WTC11 (cell line): Measurements from ENCODE around the gene SULF2. TPM values are rescaled to one million over a fixed set of nuclear protein-coding genes. Genes with fewer than 3 reads are reported as not detected.

ENCODE experiments used
- ATAC-seq: fragments of 200-7000 bp; cut with Tn5 transposase; 2 replicates; pipeline ENCODE4 v1.10.0; 2021; ENCODE audit warnings: mild to moderate bottlenecking, moderate library complexity
- CTCF ChIA-PET: fragments of 300-600 bp; sonication (Branson Sonifier 250); formaldehyde crosslinking; loops from one replicate; lab custom pipeline; 2021; ENCODE audit warnings: antibody characterized with exemption; lab: Charles Lee
- POLR2A ChIA-PET: fragments of 350-600 bp; sonication (Branson Sonifier 250); formaldehyde crosslinking; loops from one replicate; lab custom pipeline; 2021; ENCODE audit warnings: antibody characterized with exemption; lab: Charles Lee
- DNase-seq: peaks from one replicate; pipeline ENCODE4 v3.0.0; 2021; ENCODE audit warnings: low spot score
- H3K27ac Mint-ChIP-seq: 2 replicates; pipeline ENCODE4 v1.8.0; 2021; ENCODE audit warnings: mixed read lengths
- H3K27me3 Mint-ChIP-seq: 2 replicates; pipeline ENCODE4 v1.8.0; 2021; ENCODE audit warnings: low read depth, mild to moderate bottlenecking, moderate library complexity, mixed read lengths
- H3K36me3 Mint-ChIP-seq: 2 replicates; pipeline ENCODE4 v1.8.0; 2021; ENCODE audit warnings: mixed read lengths
- H3K4me1 Mint-ChIP-seq: 2 replicates; pipeline ENCODE4 v1.8.0; 2022; ENCODE audit warnings: mixed read lengths
- H3K4me3 Mint-ChIP-seq: 2 replicates; pipeline ENCODE4 v1.8.0; 2021; ENCODE audit warnings: mild to moderate bottlenecking, moderate library complexity, mixed read lengths
- H3K9me3 Mint-ChIP-seq: 2 replicates; pipeline ENCODE4 v1.8.0; 2021; ENCODE audit warnings: mixed read lengths
- ELF4 ChIP-seq: sonication (generic); formaldehyde crosslinking; IDR thresholded peaks from 2 replicates; pipeline ENCODE4 v1.8.1; 2022; ENCODE audit warnings: low read depth, mild to moderate bottlenecking, moderate library complexity, missing genetic modification reagents
- NFE2L1 ChIP-seq: sonication (generic); formaldehyde crosslinking; IDR thresholded peaks from 2 replicates; pipeline ENCODE4 v1.8.1; 2023; ENCODE audit warnings: missing genetic modification reagents
- NFYB ChIP-seq: sonication (generic); formaldehyde crosslinking; conservative IDR thresholded peaks from 2 replicates; pipeline ENCODE4 v1.8.0; 2022; ENCODE audit warnings: low read depth, missing genetic modification reagents
- NR1H2 ChIP-seq: sonication (generic); formaldehyde crosslinking; IDR thresholded peaks from 2 replicates; pipeline ENCODE4 v1.9.0; 2021; ENCODE audit warnings: mild to moderate bottlenecking, moderate library complexity, missing genetic modification reagents
- NR3C1 ChIP-seq: sonication (generic); formaldehyde crosslinking; conservative IDR thresholded peaks from 2 replicates; pipeline ENCODE4 v1.8.1; 2023; ENCODE audit warnings: low read depth, mild to moderate bottlenecking, missing genetic modification reagents
- PRDM15 ChIP-seq: sonication (generic); formaldehyde crosslinking; IDR thresholded peaks from 2 replicates; pipeline ENCODE4 v1.8.0; 2022; ENCODE audit warnings: missing genetic modification reagents
- SMAD3 ChIP-seq: sonication (generic); formaldehyde crosslinking; IDR thresholded peaks from 2 replicates; pipeline ENCODE4 v1.8.0; 2022; ENCODE audit warnings: missing genetic modification reagents, mild to moderate bottlenecking, borderline replicate concordance
- ZNF121 ChIP-seq: sonication (generic); formaldehyde crosslinking; IDR thresholded peaks from 2 replicates; pipeline ENCODE4 v1.8.0; 2023; ENCODE audit warnings: missing genetic modification reagents
- ZNF232 ChIP-seq: sonication (generic); formaldehyde crosslinking; IDR thresholded peaks from 2 replicates; pipeline ENCODE4 v1.8.0; 2022; ENCODE audit warnings: mild to moderate bottlenecking, missing genetic modification reagents
- ZNF263 ChIP-seq: sonication (generic); formaldehyde crosslinking; IDR thresholded peaks from 2 replicates; pipeline ENCODE4 v1.8.1; 2022; ENCODE audit warnings: low read depth, mild to moderate bottlenecking, moderate library complexity, missing genetic modification reagents
- total RNA-seq: library from RNA; stranded (reverse); gene quantifications from 3 replicates; pipeline ENCODE4 v1.2.3, GENCODE V29; 2021
- TF ChIP-seq, protein P1 (sequence below): sonication (generic); formaldehyde crosslinking; IDR thresholded peaks from 2 replicates; pipeline ENCODE4 v1.8.1; 2023; ENCODE audit warnings: mild to moderate bottlenecking, missing genetic modification reagents, borderline replicate concordance
- TF ChIP-seq, protein P2 (sequence below): sonication (generic); formaldehyde crosslinking; IDR thresholded peaks from 2 replicates; pipeline ENCODE4 v1.8.1; 2022; ENCODE audit warnings: mild to moderate bottlenecking, missing genetic modification reagents, moderate library complexity, borderline replicate concordance
- TF ChIP-seq, protein P3 (sequence below): fragments of 250-450 bp; sonication (Bioruptor Pico); IDR thresholded peaks from 2 replicates; pipeline ENCODE4 v1.9.0; 2021; ENCODE audit warnings: moderate library complexity, mild to moderate bottlenecking, inconsistent platforms, borderline replicate concordance
- TF ChIP-seq, protein P4 (sequence below): sonication (generic); formaldehyde crosslinking; IDR thresholded peaks from 2 replicates; pipeline ENCODE4 v1.8.1; 2023; ENCODE audit warnings: mild to moderate bottlenecking, missing genetic modification reagents, moderate library complexity
- TF ChIP-seq, protein P5 (sequence below): sonication (generic); formaldehyde crosslinking; IDR thresholded peaks from 2 replicates; pipeline ENCODE4 v1.8.0; 2022; ENCODE audit warnings: mild to moderate bottlenecking, missing genetic modification reagents

SULF2 gene
- total RNA-seq, 1 experiment from 2014 or later: 36.0 TPM

DNA sequence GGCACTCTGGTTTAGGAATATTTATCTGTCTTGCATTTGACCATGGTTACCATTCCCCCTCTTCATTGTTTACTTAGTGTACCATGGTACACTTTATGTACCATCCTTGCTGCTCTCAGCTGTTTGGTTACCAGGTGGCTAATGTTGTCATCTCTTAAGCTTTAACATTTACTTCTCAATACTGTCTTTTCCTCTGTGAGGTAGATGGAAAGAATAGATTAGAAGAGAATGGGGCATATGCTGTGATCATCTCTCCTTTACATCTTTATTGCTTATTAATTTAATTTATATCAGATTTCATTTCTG, 174.4 kb downstream of the SULF2 start (continued):
- TF ChIP-seq PRDM15 (CRISPR knock-in tag): no peak
- TF ChIP-seq SMAD3 (CRISPR knock-in tag): no peak
- TF ChIP-seq NR3C1 (CRISPR knock-in tag): no peak
- no peak for TF ChIP-seq NFYB
- TF ChIP-seq, protein P1, sequence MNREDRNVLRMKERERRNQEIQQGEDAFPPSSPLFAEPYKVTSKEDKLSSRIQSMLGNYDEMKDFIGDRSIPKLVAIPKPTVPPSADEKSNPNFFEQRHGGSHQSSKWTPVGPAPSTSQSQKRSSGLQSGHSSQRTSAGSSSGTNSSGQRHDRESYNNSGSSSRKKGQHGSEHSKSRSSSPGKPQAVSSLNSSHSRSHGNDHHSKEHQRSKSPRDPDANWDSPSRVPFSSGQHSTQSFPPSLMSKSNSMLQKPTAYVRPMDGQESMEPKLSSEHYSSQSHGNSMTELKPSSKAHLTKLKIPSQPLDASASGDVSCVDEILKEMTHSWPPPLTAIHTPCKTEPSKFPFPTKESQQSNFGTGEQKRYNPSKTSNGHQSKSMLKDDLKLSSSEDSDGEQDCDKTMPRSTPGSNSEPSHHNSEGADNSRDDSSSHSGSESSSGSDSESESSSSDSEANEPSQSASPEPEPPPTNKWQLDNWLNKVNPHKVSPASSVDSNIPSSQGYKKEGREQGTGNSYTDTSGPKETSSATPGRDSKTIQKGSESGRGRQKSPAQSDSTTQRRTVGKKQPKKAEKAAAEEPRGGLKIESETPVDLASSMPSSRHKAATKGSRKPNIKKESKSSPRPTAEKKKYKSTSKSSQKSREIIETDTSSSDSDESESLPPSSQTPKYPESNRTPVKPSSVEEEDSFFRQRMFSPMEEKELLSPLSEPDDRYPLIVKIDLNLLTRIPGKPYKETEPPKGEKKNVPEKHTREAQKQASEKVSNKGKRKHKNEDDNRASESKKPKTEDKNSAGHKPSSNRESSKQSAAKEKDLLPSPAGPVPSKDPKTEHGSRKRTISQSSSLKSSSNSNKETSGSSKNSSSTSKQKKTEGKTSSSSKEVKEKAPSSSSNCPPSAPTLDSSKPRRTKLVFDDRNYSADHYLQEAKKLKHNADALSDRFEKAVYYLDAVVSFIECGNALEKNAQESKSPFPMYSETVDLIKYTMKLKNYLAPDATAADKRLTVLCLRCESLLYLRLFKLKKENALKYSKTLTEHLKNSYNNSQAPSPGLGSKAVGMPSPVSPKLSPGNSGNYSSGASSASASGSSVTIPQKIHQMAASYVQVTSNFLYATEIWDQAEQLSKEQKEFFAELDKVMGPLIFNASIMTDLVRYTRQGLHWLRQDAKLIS (CRISPR knock-in tag): no peak
- TF ChIP-seq, protein P2, sequence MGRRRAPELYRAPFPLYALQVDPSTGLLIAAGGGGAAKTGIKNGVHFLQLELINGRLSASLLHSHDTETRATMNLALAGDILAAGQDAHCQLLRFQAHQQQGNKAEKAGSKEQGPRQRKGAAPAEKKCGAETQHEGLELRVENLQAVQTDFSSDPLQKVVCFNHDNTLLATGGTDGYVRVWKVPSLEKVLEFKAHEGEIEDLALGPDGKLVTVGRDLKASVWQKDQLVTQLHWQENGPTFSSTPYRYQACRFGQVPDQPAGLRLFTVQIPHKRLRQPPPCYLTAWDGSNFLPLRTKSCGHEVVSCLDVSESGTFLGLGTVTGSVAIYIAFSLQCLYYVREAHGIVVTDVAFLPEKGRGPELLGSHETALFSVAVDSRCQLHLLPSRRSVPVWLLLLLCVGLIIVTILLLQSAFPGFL (CRISPR knock-in tag): no peak
- TF ChIP-seq, protein P3, sequence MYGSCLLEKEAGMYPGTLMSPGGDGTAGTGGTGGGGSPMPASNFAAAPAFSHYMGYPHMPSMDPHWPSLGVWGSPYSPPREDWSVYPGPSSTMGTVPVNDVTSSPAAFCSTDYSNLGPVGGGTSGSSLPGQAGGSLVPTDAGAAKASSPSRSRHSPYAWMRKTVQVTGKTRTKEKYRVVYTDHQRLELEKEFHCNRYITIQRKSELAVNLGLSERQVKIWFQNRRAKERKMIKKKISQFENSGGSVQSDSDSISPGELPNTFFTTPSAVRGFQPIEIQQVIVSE (CRISPR knock-in tag): no peak
- TF ChIP-seq ELF4: no peak
- TF ChIP-seq, protein P4, sequence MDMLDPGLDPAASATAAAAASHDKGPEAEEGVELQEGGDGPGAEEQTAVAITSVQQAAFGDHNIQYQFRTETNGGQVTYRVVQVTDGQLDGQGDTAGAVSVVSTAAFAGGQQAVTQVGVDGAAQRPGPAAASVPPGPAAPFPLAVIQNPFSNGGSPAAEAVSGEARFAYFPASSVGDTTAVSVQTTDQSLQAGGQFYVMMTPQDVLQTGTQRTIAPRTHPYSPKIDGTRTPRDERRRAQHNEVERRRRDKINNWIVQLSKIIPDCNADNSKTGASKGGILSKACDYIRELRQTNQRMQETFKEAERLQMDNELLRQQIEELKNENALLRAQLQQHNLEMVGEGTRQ (CRISPR knock-in tag): no peak
- TF ChIP-seq NFE2L1: no peak
- TF ChIP-seq ZNF232 (CRISPR knock-in tag): no peak
- no peak for TF ChIP-seq NR1H2 (CRISPR knock-in tag)

GRCh38 chr20:47610247-47610944, 174.9 kb downstream of the SULF2 start:
- peaks cover 2% of the 10 kb centered on the region; the same call in 1 of the 2 replicates for H3K4me1 Mint-ChIP-seq
- no peak overlapping the region for H3K27ac Mint-ChIP-seq
- POLR2A ChIA-PET: no interaction called here
- CTCF ChIA-PET: interaction anchor here (0.5 to 0.8 kb wide), 3 partner anchors 75 to 914 kb away, joined by 3 to 4 read pairs (median 3); no protein-coding TSS in a partner anchor
- no peaks in the 10 kb centered on the region; the same call in 1 of the 2 replicates for H3K27me3 Mint-ChIP-seq
- H3K9me3 Mint-ChIP-seq: no peaks in the 10 kb centered on the region
- no peak for ATAC-seq
- TF ChIP-seq, protein P5, sequence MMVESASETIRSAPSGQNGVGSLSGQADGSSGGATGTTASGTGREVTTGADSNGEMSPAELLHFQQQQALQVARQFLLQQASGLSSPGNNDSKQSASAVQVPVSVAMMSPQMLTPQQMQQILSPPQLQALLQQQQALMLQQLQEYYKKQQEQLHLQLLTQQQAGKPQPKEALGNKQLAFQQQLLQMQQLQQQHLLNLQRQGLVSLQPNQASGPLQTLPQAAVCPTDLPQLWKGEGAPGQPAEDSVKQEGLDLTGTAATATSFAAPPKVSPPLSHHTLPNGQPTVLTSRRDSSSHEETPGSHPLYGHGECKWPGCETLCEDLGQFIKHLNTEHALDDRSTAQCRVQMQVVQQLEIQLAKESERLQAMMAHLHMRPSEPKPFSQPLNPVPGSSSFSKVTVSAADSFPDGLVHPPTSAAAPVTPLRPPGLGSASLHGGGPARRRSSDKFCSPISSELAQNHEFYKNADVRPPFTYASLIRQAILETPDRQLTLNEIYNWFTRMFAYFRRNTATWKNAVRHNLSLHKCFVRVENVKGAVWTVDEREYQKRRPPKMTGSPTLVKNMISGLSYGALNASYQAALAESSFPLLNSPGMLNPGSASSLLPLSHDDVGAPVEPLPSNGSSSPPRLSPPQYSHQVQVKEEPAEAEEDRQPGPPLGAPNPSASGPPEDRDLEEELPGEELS (CRISPR knock-in tag): no peak
- TF ChIP-seq, protein P2 (CRISPR knock-in tag): no peak
- no peak for TF ChIP-seq ZNF263 (CRISPR knock-in tag)
- peak; percentile 60 for TF ChIP-seq ZNF121
- H3K4me3 Mint-ChIP-seq: no peak overlapping the region
- DNase-seq: no peak
- H3K36me3 Mint-ChIP-seq: no peaks in the 10 kb centered on the region
